GM21390 (cell line): ENCODE measurements around the gene PIP5K1A.
"Not testable (repeated sequence)": the region's sequence is repeated elsewhere in the genome, so short reads cannot be mapped to it uniquely, and the experiment has no call there.

Source experiments
- ATAC-seq: cut with Tn5 transposase; IDR thresholded peaks from one replicate; pipeline ENCODE4 v1.9.1; 2021; ENCODE audit not compliant: unreplicated experiment

PIP5K1A gene

DNA sequence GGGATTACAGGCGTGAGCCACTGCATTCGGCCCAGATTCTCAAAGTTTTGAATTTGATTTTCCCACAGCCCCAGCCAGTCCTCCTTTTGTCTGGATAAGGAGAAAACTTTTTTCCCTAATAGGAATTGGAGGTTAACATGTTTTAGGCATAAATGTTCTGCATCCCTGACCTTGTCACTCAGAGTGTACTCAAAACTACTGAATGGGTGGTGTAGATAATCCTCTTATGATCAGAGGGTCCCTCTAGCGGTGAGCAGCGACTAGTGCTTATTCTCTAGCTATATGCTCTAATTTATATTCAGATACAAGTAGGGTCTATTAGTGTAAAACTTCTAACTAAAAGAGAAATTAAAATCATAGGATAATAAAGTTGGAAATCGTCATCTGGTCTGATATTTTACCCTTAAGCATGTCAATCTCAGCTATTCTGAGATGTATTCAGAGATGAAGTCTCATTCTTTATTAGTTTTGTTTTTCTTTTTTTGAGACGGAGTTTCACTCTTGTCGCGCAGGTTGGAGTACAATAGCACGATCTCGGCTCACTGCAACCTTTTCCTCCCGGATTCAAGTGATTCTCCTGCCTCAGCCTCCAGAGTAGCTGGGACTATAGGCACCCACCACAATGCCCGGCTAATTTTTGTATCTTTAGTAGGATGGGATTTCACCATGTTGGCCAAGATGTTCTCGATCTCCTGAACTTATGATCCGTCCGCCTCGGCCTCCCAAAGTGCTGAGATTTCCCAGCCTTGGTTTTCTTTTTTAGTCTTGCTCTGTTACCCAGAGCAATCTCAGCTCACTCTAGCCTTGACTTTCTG lies 53.5 kb downstream of the PIP5K1A start:
- ATAC-seq, result no peak

DNA sequence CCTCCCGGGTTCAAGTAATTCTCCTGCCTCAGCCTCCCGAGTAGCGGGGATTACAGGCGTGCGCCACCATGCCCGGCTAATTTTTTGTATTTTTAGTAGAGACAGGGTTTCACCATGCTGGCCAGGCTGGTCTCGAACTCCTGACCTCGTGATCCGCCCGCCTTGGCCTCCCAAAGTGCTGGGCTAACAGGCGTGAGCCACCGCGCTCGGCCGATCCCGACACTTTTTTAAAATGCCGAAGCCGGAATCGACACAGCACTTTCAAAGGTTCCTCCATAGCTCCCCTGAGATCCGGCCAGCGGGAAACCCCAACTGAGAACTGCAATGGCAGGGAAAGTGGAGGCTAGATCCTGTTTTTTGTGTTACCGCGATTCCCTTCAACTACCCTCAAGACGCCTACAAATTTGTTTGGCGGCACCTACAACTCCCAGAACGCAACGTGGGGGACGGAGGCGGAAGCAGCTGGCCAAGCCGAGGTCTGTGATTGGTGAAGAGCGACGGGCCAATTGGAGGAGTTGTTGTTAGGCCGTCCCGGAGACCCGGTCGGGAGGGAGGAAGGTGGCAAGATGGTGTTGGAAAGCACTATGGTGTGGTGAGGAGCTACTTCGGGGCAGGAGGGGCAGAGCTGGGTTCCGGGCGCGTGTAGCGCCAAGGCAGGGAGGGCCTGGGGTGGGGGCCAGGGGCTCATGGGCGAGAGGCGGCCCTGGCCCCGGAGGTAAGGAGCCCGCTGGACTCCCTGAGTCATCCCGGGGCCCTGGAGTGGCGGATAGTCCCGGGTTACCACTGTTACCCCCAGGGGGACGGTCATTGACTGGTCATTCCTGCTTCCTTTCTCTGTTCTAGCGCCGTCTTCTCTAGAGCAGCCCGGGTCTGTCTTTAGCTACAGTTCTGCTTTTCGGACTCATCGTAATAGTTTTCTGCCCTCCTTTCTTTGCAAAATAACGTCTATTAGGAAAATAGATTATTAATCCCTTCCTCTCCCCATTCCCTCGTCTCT lies 56.2 kb downstream of the PIP5K1A start, which contains the start of gene PSMD4:
TSS of gene PSMD4 (plus strand) at position 518 of the 997 bp plus-strand sequence. CDS start at position 567, 49 bp downstream.
- peak; percentile 88 for ATAC-seq

- no peak for ATAC-seq
These were observed 57.0 kb downstream of the PIP5K1A start for GRCh38 chr1:151255381-151255780.

DNA sequence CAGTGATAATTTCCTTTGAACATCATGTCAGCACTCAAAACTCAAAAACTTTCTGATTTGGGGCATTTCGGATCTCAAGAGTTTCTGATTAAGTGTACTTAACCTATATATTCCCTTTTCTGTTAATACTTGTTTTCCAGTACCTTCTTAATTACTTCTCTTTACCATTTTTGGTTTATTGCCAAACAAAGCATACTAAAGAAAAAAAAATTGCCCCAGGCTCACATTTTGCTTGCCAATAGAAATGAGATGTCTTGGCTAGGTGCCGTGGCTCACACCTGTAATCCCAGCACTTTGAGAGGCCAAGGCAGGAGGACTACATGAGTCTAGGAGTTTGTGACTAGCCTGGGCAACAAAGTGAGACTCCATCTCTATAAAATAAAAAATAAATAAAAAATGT lies 61.0 kb downstream of the PIP5K1A start:
- ATAC-seq, result no peak

DNA sequence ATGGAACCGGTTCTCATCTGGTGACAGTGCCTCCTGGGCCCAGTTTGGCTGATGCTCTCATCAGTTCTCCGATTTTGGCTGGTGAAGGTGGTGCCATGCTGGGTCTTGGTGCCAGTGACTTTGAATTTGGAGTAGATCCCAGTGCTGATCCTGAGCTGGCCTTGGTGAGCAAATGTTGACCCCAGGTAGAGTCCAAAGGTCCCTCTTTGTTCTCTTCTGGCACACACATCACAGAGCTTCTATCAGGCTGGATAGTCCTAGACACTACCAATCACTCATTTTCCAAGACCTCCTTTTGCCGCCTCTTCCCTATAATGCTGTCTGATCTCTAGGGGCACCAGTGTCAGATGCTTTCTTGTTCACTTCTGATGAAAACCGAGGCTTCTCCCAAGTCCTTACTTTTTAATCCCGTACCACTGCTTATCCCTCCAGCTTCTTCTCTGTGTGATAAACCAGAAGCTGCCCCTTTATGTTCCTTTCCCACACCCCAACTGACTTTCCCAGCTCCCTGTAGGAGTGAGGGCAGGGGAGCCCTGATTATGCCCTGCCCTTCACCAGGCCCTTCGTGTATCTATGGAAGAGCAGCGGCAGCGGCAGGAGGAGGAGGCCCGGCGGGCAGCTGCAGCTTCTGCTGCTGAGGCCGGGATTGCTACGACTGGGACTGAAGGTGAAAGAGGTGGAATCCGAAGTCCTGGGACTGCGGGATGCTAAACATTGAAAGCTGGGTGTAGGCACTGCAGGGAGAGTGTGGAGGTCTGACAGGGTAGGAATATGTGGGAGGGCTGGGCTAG lies 67.3 kb downstream of the PIP5K1A start:
- ATAC-seq, result no peak

DNA sequence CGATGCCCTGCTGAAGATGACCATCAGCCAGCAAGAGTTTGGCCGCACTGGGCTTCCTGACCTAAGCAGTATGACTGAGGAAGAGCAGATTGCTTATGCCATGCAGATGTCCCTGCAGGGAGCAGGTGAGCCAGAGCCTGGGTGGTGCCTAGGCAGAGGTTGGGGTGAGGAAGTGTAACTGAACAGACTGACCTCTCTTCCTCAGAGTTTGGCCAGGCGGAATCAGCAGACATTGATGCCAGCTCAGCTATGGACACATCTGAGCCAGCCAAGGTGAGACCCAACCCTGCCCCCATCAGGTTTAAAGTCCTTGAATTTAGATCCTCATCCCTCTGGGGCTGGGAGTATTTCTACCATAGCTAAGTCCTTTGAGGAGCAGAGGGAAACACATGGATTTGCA lies 68.0 kb downstream of the PIP5K1A start:
- no peak for ATAC-seq

GRCh38 chr1:151266821-151267220 lies 68.5 kb downstream of the PIP5K1A start:
- ATAC-seq, result no peak

GRCh38 chr1:151267760-151268159 lies 69.4 kb downstream of the PIP5K1A start:
- ATAC-seq, result no peak

DNA sequence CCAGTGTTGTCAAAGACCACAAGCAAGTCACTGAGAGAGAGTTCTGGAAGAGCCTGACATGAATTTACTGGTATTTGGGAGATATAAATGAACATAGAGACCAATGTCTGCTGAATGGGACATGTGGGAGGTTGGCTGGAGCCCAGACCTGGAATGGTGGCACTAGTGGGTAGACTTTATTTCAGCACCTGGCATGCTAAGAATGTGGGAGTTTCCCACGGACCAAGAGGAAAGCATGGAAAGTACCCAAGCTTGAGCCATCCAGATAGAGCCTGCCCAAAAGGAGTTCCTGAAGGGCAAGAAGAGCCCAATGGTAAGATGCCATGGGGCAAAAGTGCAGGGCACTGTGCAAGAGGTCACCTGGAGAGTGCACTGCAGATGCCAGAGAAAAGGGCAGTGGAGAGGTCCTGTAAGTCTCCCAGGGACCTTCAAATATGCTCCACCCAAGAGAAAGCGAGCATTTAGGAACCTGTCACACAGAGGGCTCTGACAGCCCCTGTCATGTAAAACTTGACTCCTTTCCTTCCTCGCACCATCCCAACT lies 75.6 kb downstream of the PIP5K1A start:
- no peak for ATAC-seq

- not testable (repeated sequence) for ATAC-seq
These were observed 77.0 kb downstream of the PIP5K1A start for GRCh38 chr1:151275341-151275740.

GRCh38 chr1:151277249-151277648 lies 78.9 kb downstream of the PIP5K1A start:
- ATAC-seq, result no peak

- peak; percentile 26 for ATAC-seq
These were observed 83.0 kb downstream of the PIP5K1A start for GRCh38 chr1:151281225-151281968.

- ATAC-seq, result peak; percentile 85
These were observed 83.9 kb downstream of the PIP5K1A start, which contains the start of gene ZNF687 for GRCh38 chr1:151281969-151282882. Gene ZNF687, plus strand, starts transcription at chr1:151282299. Its CDS starts 3,993 bp downstream, at chr1:151286292.

GRCh38 chr1:151282883-151283725 lies 84.8 kb downstream of the PIP5K1A start:
- ATAC-seq, result no peak

DNA sequence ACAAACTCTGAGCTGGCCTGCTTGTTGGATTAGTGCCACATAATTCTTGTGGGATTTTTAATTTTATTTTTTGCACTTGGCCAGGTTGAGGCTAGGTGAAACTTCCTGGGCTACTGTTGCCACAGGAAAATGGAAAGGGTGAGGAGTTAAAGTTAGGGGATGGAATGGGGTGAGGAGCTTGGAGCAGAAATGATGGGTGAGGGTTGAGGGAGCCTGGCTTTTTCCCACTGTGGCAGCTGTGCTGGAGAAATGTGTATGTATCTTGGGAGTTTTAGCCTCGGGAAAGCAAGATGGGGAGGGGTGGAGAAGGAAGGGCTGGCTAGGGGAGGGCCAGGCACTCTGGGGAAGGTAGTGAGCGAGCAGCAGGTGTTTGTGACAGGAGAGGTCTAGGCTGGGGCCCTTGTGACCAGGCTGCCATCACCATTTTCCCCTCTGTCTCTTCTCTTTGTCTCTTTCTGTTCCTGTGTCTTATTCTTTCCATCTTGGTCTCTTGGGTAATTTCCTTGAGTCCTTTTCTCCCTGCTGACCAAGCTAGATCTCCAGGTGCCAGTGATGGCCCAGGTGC lies 85.7 kb downstream of the PIP5K1A start:
- ATAC-seq, result no peak

GRCh38 chr1:151286619-151287340 lies 88.4 kb downstream of the PIP5K1A start:
- no peak for ATAC-seq

DNA sequence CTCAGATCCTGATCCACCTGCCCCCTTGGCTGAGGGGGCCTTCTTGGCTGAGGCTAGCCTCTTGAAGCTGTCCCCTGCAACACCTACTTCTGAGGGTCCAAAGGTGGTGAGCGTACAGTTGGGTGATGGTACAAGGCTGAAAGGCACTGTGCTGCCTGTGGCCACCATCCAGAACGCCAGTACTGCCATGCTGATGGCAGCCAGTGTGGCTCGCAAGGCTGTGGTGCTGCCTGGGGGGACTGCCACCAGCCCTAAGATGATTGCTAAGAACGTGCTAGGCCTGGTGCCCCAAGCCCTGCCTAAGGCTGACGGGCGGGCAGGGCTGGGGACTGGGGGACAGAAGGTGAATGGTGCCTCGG lies 89.0 kb downstream of the PIP5K1A start:
- ATAC-seq, result no peak
